Mesenchymal stem cell (in vitro differentiated cells and primary cell): ENCODE data around the gene RHCE.
"Not testable (repeated sequence)": the region's sequence is repeated elsewhere in the genome, so short reads cannot be mapped to it uniquely, and the experiment has no call there.

Experiments
- DNase-seq: peaks from one replicate; pipeline ENCODE4 v3.0.0-alpha.2; 2013
- H2AFZ ChIP-seq: one replicate; pipeline ENCODE4 v1.6.1; 2013; ENCODE audit warnings: low read depth, mild to moderate bottlenecking, control low read depth, inconsistent platforms, low read length, moderate library complexity
- H2AK5ac ChIP-seq: 2 replicates; pipeline ENCODE4 v1.6.1; 2013; ENCODE audit warnings: low read length, moderate library complexity, mild to moderate bottlenecking, inconsistent platforms; ENCODE audit not compliant: severe bottlenecking
- H2BK120ac ChIP-seq: one replicate; pipeline ENCODE4 v1.6.1; 2013; ENCODE audit warnings: low read depth, mild to moderate bottlenecking, inconsistent platforms, low read length, moderate library complexity
- H2BK12ac ChIP-seq, 2 experiments: one replicate each; pipeline ENCODE4 v1.6.1; 2013; ENCODE audit warnings: inconsistent platforms in 2 of 2, low read length in 2 of 2, mild to moderate bottlenecking in 2 of 2, moderate library complexity in 2 of 2, control low read depth in 1 of 2
- H2BK15ac ChIP-seq: one replicate; pipeline ENCODE4 v1.6.1; 2013; ENCODE audit warnings: mild to moderate bottlenecking, low read depth, inconsistent platforms; ENCODE audit not compliant: poor library complexity, severe bottlenecking
- H2BK5ac ChIP-seq: 2 replicates; pipeline ENCODE4 v1.6.1; 2013; ENCODE audit warnings: low read depth, mild to moderate bottlenecking, low read length, control low read depth, inconsistent platforms; ENCODE audit not compliant: poor library complexity, severe bottlenecking
- H3K14ac ChIP-seq, 2 experiments: one replicate each; pipeline ENCODE4 v1.6.1; 2013; ENCODE audit warnings: inconsistent platforms in 2 of 2, low read length in 2 of 2, control low read depth in 1 of 2, mild to moderate bottlenecking in 1 of 2, moderate library complexity in 1 of 2
- H3K18ac ChIP-seq, 2 experiments: one replicate each; pipeline ENCODE4 v1.6.1; 2013; ENCODE audit warnings: inconsistent platforms in 2 of 2, low read length in 2 of 2, control low read depth in 1 of 2, low read depth in 1 of 2, mild to moderate bottlenecking in 1 of 2
- H3K23ac ChIP-seq, 2 experiments: one replicate each; pipeline ENCODE4 v1.6.1; 2013; ENCODE audit warnings: inconsistent platforms in 2 of 2, low read length in 2 of 2, mild to moderate bottlenecking in 2 of 2, moderate library complexity in 2 of 2, control low read depth in 1 of 2
- H3K27ac ChIP-seq: 2 replicates; pipeline ENCODE4 v1.5.1; 2013; ENCODE audit warnings: mild to moderate bottlenecking, moderate library complexity, low read length, control low read depth, inconsistent platforms; ENCODE audit not compliant: poor library complexity, severe bottlenecking
- H3K27me3 ChIP-seq, 2 experiments: 2 replicates each; pipeline versions ENCODE4 v1.6.1 to v1.7.0; 2013; ENCODE audit warnings: low read length in 2 of 2, mild to moderate bottlenecking in 2 of 2, moderate library complexity in 2 of 2, control low read depth in 1 of 2, inconsistent platforms in 1 of 2; ENCODE audit not compliant: control insufficient read depth in 1 of 2, insufficient read depth in 1 of 2
- H3K36me3 ChIP-seq, 2 experiments: 2 replicates each; pipeline versions ENCODE4 v1.6.1 to v1.7.0; 2013; ENCODE audit warnings: low read length in 2 of 2, control low read depth in 1 of 2, inconsistent platforms in 1 of 2, low read depth in 1 of 2, mild to moderate bottlenecking in 1 of 2; ENCODE audit not compliant: insufficient read depth in 2 of 2, control insufficient read depth in 1 of 2
- H3K4ac ChIP-seq, 2 experiments: one replicate each; pipeline ENCODE4 v1.6.1; 2013; ENCODE audit warnings: inconsistent platforms in 2 of 2, low read length in 2 of 2, mild to moderate bottlenecking in 2 of 2, moderate library complexity in 2 of 2, control low read depth in 1 of 2, low read depth in 1 of 2
- H3K4me1 ChIP-seq: 2 replicates; pipeline ENCODE4 v1.6.1; 2013; ENCODE audit warnings: low read depth, low read length, control low read depth; ENCODE audit not compliant: control insufficient read depth, insufficient read depth
- H3K4me2 ChIP-seq: 2 replicates; pipeline ENCODE4 v1.6.1; 2013; ENCODE audit warnings: low read length, mild to moderate bottlenecking, inconsistent platforms; ENCODE audit not compliant: poor library complexity, severe bottlenecking
- H3K4me3 ChIP-seq, 2 experiments: 2 replicates each; pipeline versions ENCODE4 v1.5.1 to v1.7.0; 2013; ENCODE audit warnings: low read length in 2 of 2, mild to moderate bottlenecking in 2 of 2, control low read depth in 1 of 2, low read depth in 1 of 2; ENCODE audit not compliant: insufficient read depth in 1 of 2
- H3K79me1 ChIP-seq: replicated peaks from 2 replicates; pipeline ENCODE4 v1.6.1; 2013; ENCODE audit warnings: mild to moderate bottlenecking, control low read depth, low read length, inconsistent platforms; ENCODE audit not compliant: poor library complexity, severe bottlenecking
- H3K9ac ChIP-seq: 2 replicates; pipeline ENCODE4 v1.7.0; 2013; ENCODE audit warnings: mild to moderate bottlenecking, low read length, moderate library complexity
- H3K9me3 ChIP-seq: 2 replicates; pipeline ENCODE4 v1.7.0; 2013; ENCODE audit warnings: mild to moderate bottlenecking, low read length; ENCODE audit not compliant: control insufficient read depth
- H4K8ac ChIP-seq: one replicate; pipeline ENCODE4 v1.6.1; 2013; ENCODE audit warnings: inconsistent platforms, mild to moderate bottlenecking, low read length, moderate library complexity
- H4K91ac ChIP-seq: one replicate; pipeline ENCODE4 v1.6.1; 2013; ENCODE audit warnings: mild to moderate bottlenecking, low read length, inconsistent platforms
- WGBS: methylation state at CpG from one replicate; pipeline ENCODE4 v1.1.7; 2013; ENCODE audit warnings: mixed read lengths; 5-methylcytosine and 5-hydroxymethylcytosine counted together

The RHCE gene

DNA sequence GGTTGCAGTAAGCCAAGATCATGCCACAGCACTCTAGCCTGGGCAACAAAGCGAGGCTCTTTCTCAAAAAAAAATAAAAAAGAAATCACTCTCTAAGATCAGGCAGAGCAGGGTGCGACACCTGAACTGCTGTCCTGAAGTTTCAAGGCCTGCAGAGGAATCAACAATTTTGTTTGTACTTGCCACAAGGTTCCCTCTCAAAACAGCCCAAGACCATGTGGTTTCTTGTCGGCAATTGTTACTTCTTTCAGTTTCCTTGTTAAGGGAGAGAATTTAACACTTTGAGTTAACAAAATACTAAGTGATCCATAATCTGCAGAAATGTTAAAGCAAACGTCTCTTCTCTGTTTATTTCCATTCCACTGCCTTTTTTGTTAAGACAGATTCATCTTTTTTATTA is 46.6 kb upstream of the RHCE start:
- Histone ChIP-seq H4K91ac (no peak overlapping the region), H3K9ac (no peak overlapping the region), H3K18ac (no peak overlapping the region), H3K4me2 (no peak overlapping the region), H2BK5ac (no peak overlapping the region), H3K9me3 (no peaks in the 10 kb centered on the region), H3K27me3 (no peaks in the 10 kb centered on the region), H2BK12ac (no peak overlapping the region), H3K23ac (no peak overlapping the region), H2AK5ac (no peak overlapping the region), H3K27ac (no peak overlapping the region), H4K8ac (no peak overlapping the region), H2BK15ac (no peak overlapping the region), H2BK120ac (no peak overlapping the region), H3K79me1 (peaks cover 18% of the 10 kb centered on the region), H3K14ac (no peak overlapping the region), H2AFZ (no peak overlapping the region), H3K4ac (no peak overlapping the region), H3K4me1 (no peaks in the 10 kb centered on the region), H3K36me3 (no peaks in the 10 kb centered on the region), H3K4me3 (no peak overlapping the region)
- no peak for DNase-seq
- WGBS = 97% methylated on average over 2 of the region's 4 CpGs

DNA sequence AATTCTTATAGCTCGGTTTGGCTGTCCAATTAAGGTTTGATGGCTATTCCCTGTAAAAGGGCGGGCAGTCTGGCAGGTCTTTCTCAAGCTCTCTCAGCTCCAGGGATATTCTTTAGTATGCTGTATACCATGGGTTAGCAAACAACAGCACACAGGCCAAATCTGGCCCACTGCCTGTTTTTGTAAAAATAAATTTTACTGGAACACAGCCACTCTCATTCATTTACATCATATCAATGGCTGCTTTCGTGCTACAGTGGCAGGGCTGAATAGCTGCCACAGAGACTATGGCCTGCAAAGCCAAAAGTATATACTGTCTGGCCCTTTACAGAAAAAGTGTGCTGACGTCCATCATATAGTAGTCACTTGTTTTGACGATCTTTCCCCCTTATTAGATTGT is 42.1 kb upstream of the RHCE start:
- Histone ChIP-seq H2BK15ac (no peak overlapping the region), H3K36me3 (peaks cover 6 to 34% of the 10 kb centered on the region in 2 experiments), H3K23ac (no peak overlapping the region), H2AK5ac (no peak overlapping the region), H3K27ac (no peak overlapping the region), H2BK12ac (no peak overlapping the region), H3K4me1 (no peaks in the 10 kb centered on the region), H2BK5ac (no peak overlapping the region), H3K4me2 (no peak overlapping the region), H3K9ac (no peak overlapping the region), H4K91ac (no peak overlapping the region), H2BK120ac (no peak overlapping the region), H3K9me3 (no peaks in the 10 kb centered on the region), H2AFZ (no peak overlapping the region), H3K14ac (no peak overlapping the region), H3K18ac (no peak overlapping the region), H4K8ac (no peak overlapping the region), H3K79me1 (peaks cover 22% of the 10 kb centered on the region), H3K27me3 (no peaks in the 10 kb centered on the region), H3K4ac (no peak overlapping the region), H3K4me3 (no peak overlapping the region)
- WGBS = 88% methylated on average over 3 of the region's 5 CpGs
- no peak for DNase-seq

DNA sequence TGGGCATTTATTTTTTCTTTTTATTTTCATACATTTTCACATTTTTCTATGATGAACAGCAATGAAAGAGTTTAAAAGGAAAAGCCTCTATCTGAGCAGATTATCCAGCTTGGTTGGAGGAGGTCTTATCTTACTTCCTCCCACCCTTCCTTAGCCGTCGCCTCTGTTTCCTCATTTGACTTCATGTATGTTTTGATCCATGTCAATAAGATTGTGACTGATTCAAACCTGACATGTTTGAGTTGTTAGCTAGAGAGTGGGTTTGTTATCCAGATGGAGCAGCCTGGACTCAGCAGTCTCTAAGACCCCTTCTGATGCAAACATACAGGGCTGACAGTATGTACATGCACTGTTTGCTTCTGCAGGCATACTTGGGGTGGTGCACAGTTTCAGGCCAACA is 41.2 kb upstream of the RHCE start:
- peak overlapping the region; percentile 27 for H4K91ac ChIP-seq
- no peak overlapping the region for H3K18ac ChIP-seq
- H3K23ac ChIP-seq = no peak overlapping the region
- no peaks in the 10 kb centered on the region for H3K27me3 ChIP-seq
- no peak overlapping the region for H2BK12ac ChIP-seq
- DNase-seq = no peak
- no peak overlapping the region for H3K27ac ChIP-seq
- H4K8ac ChIP-seq = no peak overlapping the region
- H2BK120ac ChIP-seq = no peak overlapping the region
- H3K36me3 ChIP-seq = peaks cover 6 to 40% of the 10 kb centered on the region in 2 experiments
- H3K4me3 ChIP-seq = no peak overlapping the region
- no peak overlapping the region for H2BK15ac ChIP-seq
- no peak overlapping the region for H3K9ac ChIP-seq
- H2AFZ ChIP-seq = no peak overlapping the region
- H3K9me3 ChIP-seq = no peaks in the 10 kb centered on the region
- no peak overlapping the region for H3K4me2 ChIP-seq
- no peak overlapping the region for H3K4ac ChIP-seq
- peaks cover 22% of the 10 kb centered on the region for H3K79me1 ChIP-seq
- no peak overlapping the region for H2BK5ac ChIP-seq
- no peak overlapping the region for H2AK5ac ChIP-seq
- no peak overlapping the region for H3K14ac ChIP-seq
- no peaks in the 10 kb centered on the region for H3K4me1 ChIP-seq
- WGBS = no CpG with 5 or more reads among the region's 2 CpGs

DNA sequence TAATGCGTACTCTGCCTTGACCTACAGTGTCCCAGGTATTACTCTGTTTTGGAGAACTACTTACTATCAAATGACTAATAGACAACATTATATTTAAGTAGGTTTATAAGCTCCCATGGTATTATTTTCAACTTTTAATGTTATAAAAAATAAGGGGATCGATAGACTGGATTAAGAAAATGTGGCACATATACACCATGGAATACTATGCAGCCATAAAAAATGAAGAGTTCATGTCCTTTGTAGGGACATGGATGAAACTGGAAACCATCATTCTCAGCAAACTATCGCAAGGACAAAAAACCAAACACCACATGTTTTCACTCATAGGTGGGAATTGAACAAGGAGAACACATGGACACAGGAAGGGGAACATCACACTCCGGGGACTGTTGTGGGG is 40.2 kb upstream of the RHCE start:
- H4K91ac ChIP-seq, H3K4ac ChIP-seq, H2BK120ac ChIP-seq, H3K9me3 ChIP-seq, H3K23ac ChIP-seq, H3K27me3 ChIP-seq, H3K14ac ChIP-seq, H3K4me1 ChIP-seq, H3K4me2 ChIP-seq, DNase-seq, H2AFZ ChIP-seq, H3K27ac ChIP-seq, H4K8ac ChIP-seq, H3K9ac ChIP-seq, H3K18ac ChIP-seq, H2BK15ac ChIP-seq, H2BK5ac ChIP-seq, H3K4me3 ChIP-seq, H2AK5ac ChIP-seq, H2BK12ac ChIP-seq: not testable (repeated sequence)
- Histone ChIP-seq H3K79me1 (peaks cover 22% of the 10 kb centered on the region), H3K36me3 (peaks cover 6 to 48% of the 10 kb centered on the region in 2 experiments)
- WGBS = no CpG with 5 or more reads among the region's 4 CpGs
